CD4-positive, alpha-beta memory T cell (primary cell): ENCODE measurements around the gene PHB1. TPM values are rescaled to one million over a fixed set of nuclear protein-coding genes. Genes with fewer than 3 reads are reported as not detected.
"Not testable (repeated sequence)": the region's sequence is repeated elsewhere in the genome, so short reads cannot be mapped to it uniquely, and the experiment has no call there.

Experiments
- CTCF ChIA-PET: fragments of 350-600 bp; sonication (Branson Sonifier 250); formaldehyde crosslinking; loops from one replicate; lab custom pipeline; 2021; ENCODE audit warnings: inconsistent platforms; ENCODE audit not compliant: partially characterized antibody; lab: Charles Lee
- POLR2A ChIA-PET: fragments of 350-600 bp; sonication (Branson Sonifier 250); formaldehyde crosslinking; loops from one replicate; lab custom pipeline; 2021; ENCODE audit not compliant: partially characterized antibody; lab: Charles Lee
- DNase-seq, 5 donors: peaks; one replicate each; pipeline versions ENCODE4 v3.0.0 to v3.0.0-alpha.2; 2020 to 2022; ENCODE audit warnings: mixed read lengths in 1 of 5
- H3K27ac ChIP-seq: one replicate; pipeline ENCODE4 v1.7.0; 2013; ENCODE audit warnings: low read depth, low read length
- H3K27me3 ChIP-seq: 2 replicates; pipeline ENCODE4 v1.7.0; 2013; ENCODE audit warnings: mild to moderate bottlenecking, low read length, moderate library complexity; ENCODE audit not compliant: insufficient read depth
- H3K36me3 ChIP-seq: 2 replicates; pipeline ENCODE4 v1.7.0; 2013; ENCODE audit warnings: mild to moderate bottlenecking, low read length, moderate library complexity; ENCODE audit not compliant: insufficient read depth
- H3K4me1 ChIP-seq: 2 replicates; pipeline ENCODE4 v1.7.0; 2013; ENCODE audit warnings: mild to moderate bottlenecking, low read length, moderate library complexity; ENCODE audit not compliant: insufficient read depth
- H3K4me3 ChIP-seq, 2 donors: one replicate each; pipeline ENCODE4 v1.7.0; 2013; ENCODE audit warnings: low read length in 2 of 2, mild to moderate bottlenecking in 1 of 2
- H3K9me3 ChIP-seq, 2 donors: one replicate each; pipeline ENCODE4 v1.7.0; 2013; ENCODE audit warnings: low read length in 2 of 2, control low read depth in 1 of 2; ENCODE audit not compliant: control insufficient read depth in 1 of 2
- H3K27ac Mint-ChIP-seq, 7 donors: one replicate each; pipeline ENCODE4 v1.8.0; 2020 to 2021; ENCODE audit warnings: mixed read lengths in 7 of 7, mild to moderate bottlenecking in 6 of 7, inconsistent platforms in 3 of 7, moderate library complexity in 3 of 7
- H3K27me3 Mint-ChIP-seq, 2 donors: one replicate each; pipeline ENCODE4 v1.8.0; 2020 to 2021; ENCODE audit warnings: mixed read lengths in 2 of 2
- H3K36me3 Mint-ChIP-seq, 2 donors: one replicate each; pipeline ENCODE4 v1.8.0; 2020 to 2021; ENCODE audit warnings: mixed read lengths in 2 of 2, inconsistent platforms in 1 of 2, mild to moderate bottlenecking in 1 of 2
- H3K4me1 Mint-ChIP-seq, 4 donors: one replicate each; pipeline ENCODE4 v1.8.0; 2020 to 2021; ENCODE audit warnings: mixed read lengths in 4 of 4, mild to moderate bottlenecking in 1 of 4
- H3K4me3 Mint-ChIP-seq, 8 donors: one replicate each; pipeline ENCODE4 v1.8.0; 2020 to 2021; ENCODE audit warnings: mixed read lengths in 8 of 8, mild to moderate bottlenecking in 7 of 8, moderate library complexity in 6 of 8, inconsistent platforms in 3 of 8
- H3K9me3 Mint-ChIP-seq, 8 donors: one replicate each; pipeline ENCODE4 v1.8.0; 2020 to 2021; ENCODE audit warnings: mixed read lengths in 8 of 8, mild to moderate bottlenecking in 5 of 8, inconsistent platforms in 3 of 8, moderate library complexity in 1 of 8
- intact Hi-C: fragments of 100-400 bp; cut with micrococcal nuclease; formaldehyde crosslinking; loops from one replicate; pipeline ENCODE4 v1.15.1; 2023
- polyA plus RNA-seq, 2 donors: library from polyadenylated mRNA; unstranded; fragments of 300-500 nt; fragmentation: Illumina TruSeq; gene quantifications; one replicate each; pipeline ENCODE4 v1.2.3, GENCODE V29; 2021
- total RNA-seq, 2 experiments: library from RNA; stranded (reverse); gene quantifications; one replicate each; pipeline ENCODE4 v1.2.3, GENCODE V29; 2021

PHB1 gene
- total and polyA plus RNA-seq, 4 experiments from 2014 or later = 62.0 to 202 (median 108) TPM

GRCh38 chr17:49372425-49372824 lies 42.3 kb downstream of the PHB1 start:
- Mint-ChIP-seq H3K4me3 (no peak overlapping the region), H3K27ac (peak overlapping the region in 1 of 7 donors; percentile 30), H3K27me3 (no peaks in the 10 kb centered on the region), H3K4me1 (peaks cover 3 to 7% (median 4%) of the 10 kb centered on the region in 4 donors), H3K9me3 (no peaks in the 10 kb centered on the region), H3K36me3 (peaks cover 3 to 7% of the 10 kb centered on the region in 2 donors)
- intact Hi-C loops = no loop called here
- H3K27me3 ChIP-seq = no peaks in the 10 kb centered on the region
- no peak for DNase-seq
- ChIA-PET POLR2A (no interaction called here), CTCF (interaction anchor here (7.3 kb wide), 1 partner anchor 55 kb away, joined by 170 read pairs; no protein-coding TSS in a partner anchor)
- H3K36me3 ChIP-seq = no peaks in the 10 kb centered on the region
- no peaks in the 10 kb centered on the region for H3K9me3 ChIP-seq
- no peaks in the 10 kb centered on the region for H3K4me1 ChIP-seq
- no peak overlapping the region for H3K27ac ChIP-seq
- H3K4me3 ChIP-seq = no peak overlapping the region

DNA sequence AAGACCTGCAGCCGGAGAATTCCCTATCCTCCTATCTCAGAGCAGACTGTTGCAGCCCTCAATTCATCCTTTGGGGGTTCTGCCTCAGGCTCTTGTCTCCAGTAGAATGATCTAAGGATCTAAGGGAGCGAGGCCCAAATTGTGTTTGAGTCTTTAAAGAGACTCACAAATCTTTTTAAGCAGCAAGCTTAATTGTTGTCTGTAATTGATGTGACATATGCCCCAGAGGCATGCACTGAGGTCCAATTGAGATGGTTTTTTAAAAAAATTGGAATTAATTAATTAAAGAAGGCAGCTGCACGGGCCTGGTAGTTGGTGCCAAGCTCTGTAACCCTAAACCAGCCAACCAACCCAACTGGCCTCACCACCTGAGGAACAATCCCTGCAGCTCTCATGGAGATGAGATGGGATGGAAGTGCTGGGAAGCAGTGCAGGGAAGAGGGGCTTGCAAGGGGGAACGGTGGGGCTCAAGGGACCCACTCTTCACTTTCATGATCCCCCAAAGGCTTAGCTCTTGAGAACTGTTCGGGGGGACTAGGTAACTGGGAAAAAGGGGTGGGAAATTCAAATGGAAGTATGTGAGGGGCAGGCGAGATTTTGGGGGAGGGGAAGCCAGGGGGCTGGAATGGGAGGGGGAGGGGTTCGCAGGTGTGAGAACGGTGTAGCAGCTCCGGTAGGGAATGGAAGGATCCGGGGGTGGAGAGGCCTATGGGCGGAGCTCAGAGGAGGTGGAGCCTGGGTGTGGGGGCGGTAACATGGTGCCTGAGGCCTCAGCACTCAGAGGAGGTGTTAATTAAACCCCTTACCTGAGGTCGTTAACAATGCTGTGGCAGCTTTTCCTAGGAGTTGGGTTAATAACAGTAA lies 43.5 kb downstream of the PHB1 start:
- H3K27ac ChIP-seq = no peak overlapping the region

DNA sequence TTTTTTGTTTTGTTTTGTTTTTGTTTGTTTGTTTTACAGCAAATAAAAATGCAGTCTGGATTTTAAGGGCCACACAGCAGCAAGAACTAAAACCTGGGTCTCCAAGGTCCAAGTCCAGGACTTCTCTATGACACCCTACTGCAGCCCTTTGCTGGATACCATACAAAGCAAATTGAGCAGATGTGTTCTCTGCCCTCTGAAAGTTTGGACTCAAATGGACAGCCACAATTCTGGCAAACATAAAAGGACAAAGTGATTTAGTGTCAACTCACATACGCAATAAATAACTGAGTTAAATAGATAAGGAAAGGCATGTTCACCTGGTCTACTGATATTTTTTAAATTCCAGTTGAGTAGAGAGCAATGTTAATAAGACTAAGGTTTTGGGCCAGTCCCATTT lies 44.9 kb downstream of the PHB1 start:
- Histone ChIP-seq H3K36me3 (no peaks in the 10 kb centered on the region), H3K4me3 (no peak overlapping the region), H3K27me3 (no peaks in the 10 kb centered on the region), H3K27ac (no peak overlapping the region), H3K4me1 (peaks cover 14% of the 10 kb centered on the region), H3K9me3 (no peaks in the 10 kb centered on the region)
- no peak overlapping the region for H3K4me3 Mint-ChIP-seq
- CTCF ChIA-PET = interaction anchor here (0.8 to 9.3 kb wide), 14 partner anchors 8 to 189 kb away, joined by 3 to 199 read pairs (median 9); no protein-coding TSS in a partner anchor
- peaks cover 9 to 19% (median 17%) of the 10 kb centered on the region in 4 donors for H3K4me1 Mint-ChIP-seq
- intact Hi-C loops = no loop called here
- POLR2A ChIA-PET = no interaction called here
- H3K27ac Mint-ChIP-seq = no peak overlapping the region
- no peak for DNase-seq
- no peaks in the 10 kb centered on the region for H3K9me3 Mint-ChIP-seq
- H3K27me3 Mint-ChIP-seq = no peaks in the 10 kb centered on the region
- peaks cover 4 to 6% of the 10 kb centered on the region in 2 donors for H3K36me3 Mint-ChIP-seq

More for the DNA sequence above, 43.5 kb downstream of the PHB1 start:
- H3K27ac Mint-ChIP-seq = no peak overlapping the region
- no peak overlapping the region for H3K4me3 Mint-ChIP-seq
- CTCF ChIA-PET = interaction anchor here (7.3 to 9.3 kb wide), 3 partner anchors 21 to 54 kb away, joined by 69 to 199 read pairs (median 170); no protein-coding TSS in a partner anchor
- no peaks in the 10 kb centered on the region for H3K4me1 ChIP-seq
- H3K36me3 ChIP-seq = no peaks in the 10 kb centered on the region
- intact Hi-C loops = no loop called here
- no peak for DNase-seq
- no peak overlapping the region for H3K4me3 ChIP-seq
- H3K4me1 Mint-ChIP-seq = peaks cover 5 to 10% (median 7%) of the 10 kb centered on the region in 4 donors
- no peaks in the 10 kb centered on the region for H3K27me3 ChIP-seq
- H3K36me3 Mint-ChIP-seq = peaks cover 3 to 7% of the 10 kb centered on the region in 2 donors
- H3K9me3 ChIP-seq = no peaks in the 10 kb centered on the region
- H3K27me3 Mint-ChIP-seq = no peaks in the 10 kb centered on the region
- no peaks in the 10 kb centered on the region for H3K9me3 Mint-ChIP-seq
- POLR2A ChIA-PET = interaction anchor here (1.6 kb wide), 1 partner anchor 17 kb away, joined by 4 read pairs; no protein-coding TSS in a partner anchor

DNA sequence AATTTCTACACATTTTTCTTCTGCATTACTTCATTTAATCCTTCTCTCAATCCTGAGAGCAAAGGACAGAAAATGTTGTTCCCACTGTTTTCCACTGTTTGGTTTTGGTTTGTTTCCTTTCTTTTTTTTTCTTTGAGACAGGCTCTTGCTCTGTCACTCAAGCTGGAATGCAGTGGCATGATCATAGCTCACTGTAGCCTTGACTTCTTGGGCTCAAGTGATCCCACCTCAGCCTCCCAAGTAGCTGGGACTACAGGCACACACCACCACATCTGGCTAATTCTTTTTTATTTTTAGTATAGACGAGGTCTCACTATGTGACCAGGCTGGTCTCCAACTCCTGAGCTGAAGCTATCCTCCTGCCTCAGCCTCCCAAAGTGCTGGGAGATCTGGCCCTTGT lies 45.6 kb downstream of the PHB1 start:
- peaks cover 4 to 6% of the 10 kb centered on the region in 2 donors for H3K36me3 Mint-ChIP-seq
- Histone ChIP-seq H3K27ac (no peak overlapping the region), H3K27me3 (no peaks in the 10 kb centered on the region), H3K9me3 (no peaks in the 10 kb centered on the region), H3K4me3 (no peak overlapping the region), H3K36me3 (no peaks in the 10 kb centered on the region), H3K4me1 (peaks cover 14% of the 10 kb centered on the region)
- intact Hi-C loops = no loop called here
- ChIA-PET POLR2A (interaction anchor here (1.1 to 1.9 kb wide), 6 partner anchors 9 to 395 kb away, joined by 3 to 7 read pairs (median 6); partner anchors contain the start of gene FAM117A), CTCF (interaction anchor here (0.8 to 9.3 kb wide), 21 partner anchors 9 to 188 kb away, joined by 3 to 199 read pairs (median 7); no protein-coding TSS in a partner anchor)
- H3K9me3 Mint-ChIP-seq = no peaks in the 10 kb centered on the region
- H3K4me3 Mint-ChIP-seq = no peak overlapping the region
- no peak overlapping the region for H3K27ac Mint-ChIP-seq
- H3K27me3 Mint-ChIP-seq = no peaks in the 10 kb centered on the region
- DNase-seq = no peak
- peaks cover 10 to 19% (median 18%) of the 10 kb centered on the region in 4 donors for H3K4me1 Mint-ChIP-seq

GRCh38 chr17:49365667-49366066 lies 49.0 kb downstream of the PHB1 start:
- Histone ChIP-seq H3K27me3 (no peaks in the 10 kb centered on the region), H3K36me3 (no peaks in the 10 kb centered on the region), H3K4me1 (peaks cover 26% of the 10 kb centered on the region), H3K27ac (no peak overlapping the region), H3K4me3 (no peak overlapping the region), H3K9me3 (no peaks in the 10 kb centered on the region)
- peak; percentile 33 to 44 (median 40) for DNase-seq
- ChIA-PET CTCF (interaction anchor here (0.9 to 9.3 kb wide), 7 partner anchors 12 to 48 kb away, joined by 3 to 199 read pairs (median 6); no protein-coding TSS in a partner anchor), POLR2A (interaction anchor here (1.0 to 1.5 kb wide), 3 partner anchors 22 to 25 kb away, joined by 3 to 6 read pairs (median 6); no protein-coding TSS in a partner anchor)
- Mint-ChIP-seq H3K4me3 (peak overlapping the region in 5 of 8 donors; percentile 38 to 79 (median 49)), H3K9me3 (no peaks in the 10 kb centered on the region), H3K4me1 (peaks cover 16 to 33% (median 27%) of the 10 kb centered on the region in 4 donors), H3K27ac (peak overlapping the region in 6 of 7 donors; percentile 30 to 95 (median 90)), H3K27me3 (no peaks in the 10 kb centered on the region), H3K36me3 (peaks cover 0 to 14% of the 10 kb centered on the region in 2 donors)
- intact Hi-C loops = no loop called here

DNA sequence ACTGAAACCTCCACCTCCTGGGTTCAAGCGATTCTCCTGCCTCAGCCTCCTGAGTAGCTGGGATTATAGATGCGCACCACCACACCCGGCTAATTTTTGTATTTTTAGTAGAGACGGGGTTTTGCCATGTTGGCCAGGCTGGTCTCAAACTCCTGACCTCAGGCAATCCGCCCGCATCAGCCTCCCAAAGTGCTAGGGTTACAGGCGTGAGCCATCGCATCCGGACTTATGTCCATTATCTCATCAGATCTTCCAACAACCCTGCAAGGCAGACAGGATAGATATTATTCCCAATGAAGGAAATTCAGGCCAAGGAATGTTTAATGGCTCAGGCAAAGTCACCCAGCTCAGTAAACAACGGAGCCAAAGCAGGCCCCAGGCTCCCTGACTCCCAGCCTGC lies 49.6 kb downstream of the PHB1 start:
- intact Hi-C loops, H3K9me3 Mint-ChIP-seq, H3K36me3 ChIP-seq, H3K4me3 ChIP-seq, DNase-seq, H3K27me3 Mint-ChIP-seq, H3K27ac ChIP-seq, H3K9me3 ChIP-seq, H3K27me3 ChIP-seq, H3K4me3 Mint-ChIP-seq: not testable (repeated sequence)
- peak overlapping the region in 2 of 7 donors; percentile 23 to 94 for H3K27ac Mint-ChIP-seq
- peaks cover 32% of the 10 kb centered on the region for H3K4me1 ChIP-seq
- ChIA-PET CTCF (interaction anchor here (1.1 to 9.3 kb wide), 8 partner anchors 11 to 48 kb away, joined by 3 to 199 read pairs (median 32); no protein-coding TSS in a partner anchor), POLR2A (interaction anchor here (1.0 to 1.5 kb wide), 3 partner anchors 23 to 24 kb away, joined by 3 to 6 read pairs (median 6); no protein-coding TSS in a partner anchor)
- peaks cover 17 to 39% (median 33%) of the 10 kb centered on the region in 4 donors for H3K4me1 Mint-ChIP-seq
- peaks cover 0 to 16% of the 10 kb centered on the region in 2 donors for H3K36me3 Mint-ChIP-seq
